CD14-positive monocyte (primary cell): Measurements from ENCODE around the gene TERB1. TPM values are rescaled to one million over a fixed set of nuclear protein-coding genes. Genes with fewer than 3 reads are reported as not detected.

Experiments
- DNase-seq, 3 donors: peaks; one replicate each; pipeline ENCODE4 v3.0.0-alpha.2; 2011 to 2022
- H2AFZ ChIP-seq: 2 replicates; pipeline ENCODE4 v1.6.0; 2012; ENCODE audit warnings: mild to moderate bottlenecking, low read depth, low read length, inconsistent platforms; ENCODE audit not compliant: insufficient read depth, poor library complexity, severe bottlenecking
- H3K27ac ChIP-seq, 2 donors: 1 replicate in 1 of 2; 2 replicates in 1 of 2; pipeline ENCODE4 v1.5.1; 2012 to 2013; ENCODE audit warnings: low read length in 2 of 2, control low read depth in 1 of 2, inconsistent platforms in 1 of 2, low read depth in 1 of 2, mild to moderate bottlenecking in 1 of 2
- H3K27me3 ChIP-seq, 2 donors: one replicate each; pipeline versions ENCODE4 v1.6.0 to v1.6.1; 2011 to 2013; ENCODE audit warnings: low read length in 2 of 2; ENCODE audit not compliant: control insufficient read depth in 2 of 2, insufficient read depth in 2 of 2
- H3K36me3 ChIP-seq, 2 donors: replicated peaks in 1 of 2; 1 replicate in 1 of 2; 2 replicates in 1 of 2; pipeline versions ENCODE4 v1.5.1 to v1.6.1; 2012 to 2013; ENCODE audit warnings: low read length in 2 of 2, control low read depth in 1 of 2, inconsistent platforms in 1 of 2, mild to moderate bottlenecking in 1 of 2; ENCODE audit not compliant: insufficient read depth in 2 of 2, control insufficient read depth in 1 of 2
- H3K4me1 ChIP-seq, 2 donors: 1 replicate in 1 of 2; 2 replicates in 1 of 2; pipeline versions ENCODE4 v1.5.1 to v1.6.1; 2012 to 2013; ENCODE audit warnings: low read length in 2 of 2, control low read depth in 1 of 2, inconsistent platforms in 1 of 2, mild to moderate bottlenecking in 1 of 2, moderate library complexity in 1 of 2; ENCODE audit not compliant: insufficient read depth in 2 of 2, control insufficient read depth in 1 of 2
- H3K4me2 ChIP-seq: replicated peaks from 2 replicates; pipeline ENCODE3; 2012; ENCODE audit warnings: low read length, moderate library complexity, mild to moderate bottlenecking; ENCODE audit not compliant: poor library complexity, severe bottlenecking; ENCODE audit errors: extremely low read depth
- H3K4me3 ChIP-seq, 3 experiments: fragments of 200-600 bp in 1 of 3; sonication (generic) in 1 of 3; replicated peaks in 1 of 3; 1 replicate in 2 of 3; 2 replicates in 1 of 3; pipeline ENCODE4 v1.5.1; 2011 to 2013; ENCODE audit warnings: low read length in 3 of 3, mild to moderate bottlenecking in 3 of 3, control low read depth in 2 of 3, low read depth in 2 of 3, inconsistent platforms in 1 of 3, moderate library complexity in 1 of 3
- H3K79me2 ChIP-seq: 2 replicates; pipeline ENCODE4 v1.6.0; 2012; ENCODE audit warnings: mild to moderate bottlenecking, control low read depth, inconsistent platforms, low read length, moderate library complexity; ENCODE audit not compliant: insufficient read depth
- H3K9ac ChIP-seq: 2 replicates; pipeline ENCODE4 v1.6.0; 2017; ENCODE audit warnings: low read length, mild to moderate bottlenecking; ENCODE audit not compliant: insufficient read depth, poor library complexity, severe bottlenecking
- H3K9me3 ChIP-seq, 2 donors: replicated peaks in 1 of 2; 1 replicate in 1 of 2; 2 replicates in 1 of 2; pipeline versions ENCODE4 v1.5.1 to v1.6.1; 2012 to 2013; ENCODE audit warnings: low read length in 2 of 2, control low read depth in 1 of 2; ENCODE audit not compliant: control insufficient read depth in 1 of 2, insufficient read depth in 1 of 2
- H4K20me1 ChIP-seq: 2 replicates; pipeline ENCODE4 v1.6.0; 2012; ENCODE audit warnings: mild to moderate bottlenecking, low read length, control low read depth, moderate library complexity; ENCODE audit not compliant: insufficient read depth
- H3K27ac Mint-ChIP-seq, 7 donors: one replicate each; pipeline ENCODE4 v1.8.0; 2020; ENCODE audit warnings: mild to moderate bottlenecking in 7 of 7, mixed read lengths in 7 of 7, moderate library complexity in 6 of 7, inconsistent platforms in 2 of 7
- H3K27me3 Mint-ChIP-seq, 3 donors: one replicate each; pipeline ENCODE4 v1.8.0; 2021 to 2022; ENCODE audit warnings: low read depth in 3 of 3, mild to moderate bottlenecking in 3 of 3, mixed read lengths in 3 of 3, moderate library complexity in 3 of 3, inconsistent platforms in 1 of 3
- H3K36me3 Mint-ChIP-seq, 2 donors: one replicate each; pipeline ENCODE4 v1.8.0; 2020; ENCODE audit warnings: mixed read lengths in 2 of 2, inconsistent platforms in 1 of 2, mild to moderate bottlenecking in 1 of 2
- H3K4me1 Mint-ChIP-seq: one replicate; pipeline ENCODE4 v1.8.0; 2020; ENCODE audit warnings: mild to moderate bottlenecking, mixed read lengths
- H3K4me3 Mint-ChIP-seq, 2 donors: one replicate each; pipeline ENCODE4 v1.8.0; 2020; ENCODE audit warnings: mild to moderate bottlenecking in 2 of 2, mixed read lengths in 2 of 2, moderate library complexity in 1 of 2
- H3K9me3 Mint-ChIP-seq, 7 donors: one replicate each; pipeline ENCODE4 v1.8.0; 2020 to 2022; ENCODE audit warnings: mixed read lengths in 7 of 7, mild to moderate bottlenecking in 6 of 7, moderate library complexity in 6 of 7, inconsistent platforms in 2 of 7
- WGBS: methylation state at CpG from one replicate; pipeline ENCODE4 v1.1.5; 2013; ENCODE audit warnings: missing lambda C conversion rate; ENCODE audit not compliant: insufficient coverage; 5-methylcytosine and 5-hydroxymethylcytosine counted together
- intact Hi-C, 2 donors: fragments of 100-400 bp; cut with micrococcal nuclease; formaldehyde crosslinking; loops; one replicate each; pipeline versions ENCODE4 v1.15.0 to v1.15.1; 2023
- polyA plus RNA-seq, 3 donors: library from polyadenylated mRNA; depleted of rRNA in 1 of 3; unstranded in 2 of 3; stranded (reverse) in 1 of 3; fragments of 300-500 nt in 2 of 3; fragments of >200 nt in 1 of 3; fragmentation: Illumina TruSeq in 2 of 3; gene quantifications; 1 replicate in 2 of 3; 2 replicates in 1 of 3; pipeline ENCODE4 v1.2.3, GENCODE V29; 2012 to 2021
- TF ChIP-seq, protein P1 (sequence below): fragments of 200-600 bp; IDR thresholded peaks from one replicate; pipeline ENCODE4 v1.8.0; 2022; ENCODE audit warnings: antibody characterized with exemption, mild to moderate bottlenecking

TERB1 gene
- polyA plus RNA-seq, 3 donors, result not detected

- Histone ChIP-seq H3K36me3 (peaks cover 12 to 23% of the 10 kb centered on the region in 2 donors), H3K4me3 (peak overlapping the region; percentile 70 to 94 (median 79)), H3K9ac (peak overlapping the region; percentile 94), H3K4me2 (peak overlapping the region; percentile 94), H2AFZ (peak overlapping the region; percentile 97), H3K79me2 (peaks cover 38% of the 10 kb centered on the region), H3K9me3 (no peaks in the 10 kb centered on the region), H3K27ac (peak overlapping the region in 1 of 2 donors; percentile 86), H3K27me3 (peaks cover 7 to 22% of the 10 kb centered on the region in 2 donors), H3K4me1 (peaks cover 47 to 56% of the 10 kb centered on the region in 2 donors), H4K20me1 (peaks cover 50% of the 10 kb centered on the region)
- Mint-ChIP-seq H3K4me1 (peaks cover 50% of the 10 kb centered on the region), H3K4me3 (peak overlapping the region; percentile 87 to 96), H3K27ac (peak overlapping the region in 6 of 7 donors; percentile 32 to 96 (median 86)), H3K27me3 (peaks cover 13 to 18% (median 16%) of the 10 kb centered on the region in 3 donors), H3K9me3 (peaks cover 0 to 6% (median 2%) of the 10 kb centered on the region in 7 donors), H3K36me3 (peaks cover 27 to 28% of the 10 kb centered on the region in 2 donors)
- intact Hi-C loops, result no loop called here
- under 1% methylated on average over 22 of the region's 22 CpGs for WGBS
- no peak for DNase-seq
- TF ChIP-seq, protein P1, sequence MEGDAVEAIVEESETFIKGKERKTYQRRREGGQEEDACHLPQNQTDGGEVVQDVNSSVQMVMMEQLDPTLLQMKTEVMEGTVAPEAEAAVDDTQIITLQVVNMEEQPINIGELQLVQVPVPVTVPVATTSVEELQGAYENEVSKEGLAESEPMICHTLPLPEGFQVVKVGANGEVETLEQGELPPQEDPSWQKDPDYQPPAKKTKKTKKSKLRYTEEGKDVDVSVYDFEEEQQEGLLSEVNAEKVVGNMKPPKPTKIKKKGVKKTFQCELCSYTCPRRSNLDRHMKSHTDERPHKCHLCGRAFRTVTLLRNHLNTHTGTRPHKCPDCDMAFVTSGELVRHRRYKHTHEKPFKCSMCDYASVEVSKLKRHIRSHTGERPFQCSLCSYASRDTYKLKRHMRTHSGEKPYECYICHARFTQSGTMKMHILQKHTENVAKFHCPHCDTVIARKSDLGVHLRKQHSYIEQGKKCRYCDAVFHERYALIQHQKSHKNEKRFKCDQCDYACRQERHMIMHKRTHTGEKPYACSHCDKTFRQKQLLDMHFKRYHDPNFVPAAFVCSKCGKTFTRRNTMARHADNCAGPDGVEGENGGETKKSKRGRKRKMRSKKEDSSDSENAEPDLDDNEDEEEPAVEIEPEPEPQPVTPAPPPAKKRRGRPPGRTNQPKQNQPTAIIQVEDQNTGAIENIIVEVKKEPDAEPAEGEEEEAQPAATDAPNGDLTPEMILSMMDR, result no peak
Observed at GRCh38 chr16:66751053-66751302, 50.4 kb downstream of the TERB1 start.

GRCh38 chr16:66750279-66751052, 50.9 kb downstream of the TERB1 start:
- TF ChIP-seq, protein P1, result no peak
- peak overlapping the region; percentile 94 for H3K9ac ChIP-seq
- H4K20me1 ChIP-seq, result peaks cover 52% of the 10 kb centered on the region
- WGBS, result 11% methylated on average over 9 of the region's 12 CpGs
- peak overlapping the region; percentile 87 to 96 for H3K4me3 Mint-ChIP-seq
- peaks cover 7 to 22% of the 10 kb centered on the region in 2 donors for H3K27me3 ChIP-seq
- peak overlapping the region; percentile 70 to 94 (median 79) for H3K4me3 ChIP-seq
- peaks cover 13 to 25% of the 10 kb centered on the region in 2 donors for H3K36me3 ChIP-seq
- H3K27me3 Mint-ChIP-seq, result peaks cover 13 to 18% (median 16%) of the 10 kb centered on the region in 3 donors
- H3K4me2 ChIP-seq, result peak overlapping the region; percentile 94
- peak overlapping the region in 1 of 2 donors; percentile 86 for H3K27ac ChIP-seq
- DNase-seq, result no peak
- H3K79me2 ChIP-seq, result peaks cover 41% of the 10 kb centered on the region
- H3K9me3 ChIP-seq, result no peaks in the 10 kb centered on the region
- peak overlapping the region in 6 of 7 donors; percentile 32 to 96 (median 86) for H3K27ac Mint-ChIP-seq
- intact Hi-C loops, result no loop called here
- H3K36me3 Mint-ChIP-seq, result peaks cover 29 to 32% of the 10 kb centered on the region in 2 donors
- H3K4me1 Mint-ChIP-seq, result peaks cover 52% of the 10 kb centered on the region
- H2AFZ ChIP-seq, result peak overlapping the region; percentile 97
- peaks cover 52 to 61% of the 10 kb centered on the region in 2 donors for H3K4me1 ChIP-seq
- peaks cover 0 to 6% (median 2%) of the 10 kb centered on the region in 7 donors for H3K9me3 Mint-ChIP-seq
